CD4-positive, alpha-beta T cell (primary cell): ENCODE data around the gene TTC39B. TPM values are rescaled to one million over a fixed set of nuclear protein-coding genes. Genes with fewer than 3 reads are reported as not detected.
"Not testable (repeated sequence)": the region's sequence is repeated elsewhere in the genome, so short reads cannot be mapped to it uniquely, and the experiment has no call there.

Experiments
- ATAC-seq: fragments of 200-7000 bp; cut with Tn5 transposase; one replicate; pipeline ENCODE4 v1.10.0; 2022; ENCODE audit warnings: mild to moderate bottlenecking; ENCODE audit not compliant: poor library complexity
- CTCF ChIA-PET: fragments of 350-600 bp; sonication (Branson Sonifier 250); formaldehyde crosslinking; loops from one replicate; lab custom pipeline; 2021; ENCODE audit warnings: antibody characterized with exemption, inconsistent platforms; lab: Charles Lee
- POLR2A ChIA-PET: fragments of 350-600 bp; sonication (Branson Sonifier 250); formaldehyde crosslinking; loops from one replicate; lab custom pipeline; 2021; ENCODE audit warnings: antibody characterized with exemption, inconsistent platforms; lab: Charles Lee
- DNase-seq, 14 experiments: peaks; one replicate each; pipeline ENCODE4 v3.0.0-alpha.2; 2013 to 2020; ENCODE audit warnings: mixed read lengths in 2 of 14
- H3K27ac ChIP-seq, 2 donors: one replicate each; pipeline versions ENCODE4 v1.5.1 to v1.7.0; 2013; ENCODE audit warnings: low read length in 2 of 2, low read depth in 1 of 2, mild to moderate bottlenecking in 1 of 2
- H3K27me3 ChIP-seq, 2 experiments: 1 replicate in 1 of 2; 2 replicates in 1 of 2; pipeline versions ENCODE4 v1.6.1 to v1.7.0; 2013; ENCODE audit warnings: low read length in 2 of 2, control low read depth in 1 of 2, mild to moderate bottlenecking in 1 of 2, moderate library complexity in 1 of 2; ENCODE audit not compliant: insufficient read depth in 2 of 2, control insufficient read depth in 1 of 2
- H3K36me3 ChIP-seq: one replicate; pipeline ENCODE4 v1.6.1; 2013; ENCODE audit warnings: low read length, control low read depth; ENCODE audit not compliant: insufficient read depth
- H3K4me1 ChIP-seq: one replicate; pipeline ENCODE4 v1.6.1; 2013; ENCODE audit warnings: low read length, control low read depth; ENCODE audit not compliant: insufficient read depth
- H3K4me3 ChIP-seq: one replicate; pipeline ENCODE4 v1.5.1; 2013; ENCODE audit warnings: mild to moderate bottlenecking, low read length, moderate library complexity
- H3K9me3 ChIP-seq, 2 experiments: 1 replicate in 1 of 2; 2 replicates in 1 of 2; pipeline versions ENCODE4 v1.6.1 to v1.7.0; 2013; ENCODE audit warnings: low read length in 2 of 2, mild to moderate bottlenecking in 2 of 2, control low read depth in 1 of 2, moderate library complexity in 1 of 2; ENCODE audit not compliant: control insufficient read depth in 1 of 2, insufficient read depth in 1 of 2
- H3K27ac Mint-ChIP-seq: one replicate; pipeline ENCODE4 v1.8.0; 2020; ENCODE audit warnings: mixed read lengths
- H3K27me3 Mint-ChIP-seq: one replicate; pipeline ENCODE4 v1.8.0; 2021; ENCODE audit warnings: mixed read lengths
- H3K36me3 Mint-ChIP-seq: one replicate; pipeline ENCODE4 v1.8.0; 2021; ENCODE audit warnings: low read depth, mixed read lengths
- H3K4me1 Mint-ChIP-seq: one replicate; pipeline ENCODE4 v1.8.0; 2021; ENCODE audit warnings: low read depth, mixed read lengths
- H3K4me3 Mint-ChIP-seq: one replicate; pipeline ENCODE4 v1.8.0; 2020; ENCODE audit warnings: mild to moderate bottlenecking, mixed read lengths
- H3K9me3 Mint-ChIP-seq: one replicate; pipeline ENCODE4 v1.8.0; 2020; ENCODE audit warnings: mixed read lengths
- intact Hi-C, 2 experiments: fragments of 100-400 bp; cut with DNase I in 1 of 2; cut with micrococcal nuclease in 1 of 2; formaldehyde crosslinking; loops; one replicate each; pipeline versions ENCODE4 v1.15.1 to v1.9.0; 2023 to 2025; cut with DNase I, micrococcal nuclease
- total RNA-seq, 174 experiments: library from RNA in 2 of 174; stranded (reverse) in 2 of 174; gene quantifications; one replicate each; pipeline ENCODE4 v1.2.3 and lab custom pipeline; 2021 to 2026
- TF ChIP-seq, protein P1 (sequence below): fragments of 200-600 bp; IDR thresholded peaks from one replicate; pipeline ENCODE4 v1.8.0; 2022; ENCODE audit warnings: antibody characterized with exemption, mild to moderate bottlenecking

TTC39B gene
- total RNA-seq, 2 experiments from 2014 or later, result 37.6 to 43.6 TPM

DNA sequence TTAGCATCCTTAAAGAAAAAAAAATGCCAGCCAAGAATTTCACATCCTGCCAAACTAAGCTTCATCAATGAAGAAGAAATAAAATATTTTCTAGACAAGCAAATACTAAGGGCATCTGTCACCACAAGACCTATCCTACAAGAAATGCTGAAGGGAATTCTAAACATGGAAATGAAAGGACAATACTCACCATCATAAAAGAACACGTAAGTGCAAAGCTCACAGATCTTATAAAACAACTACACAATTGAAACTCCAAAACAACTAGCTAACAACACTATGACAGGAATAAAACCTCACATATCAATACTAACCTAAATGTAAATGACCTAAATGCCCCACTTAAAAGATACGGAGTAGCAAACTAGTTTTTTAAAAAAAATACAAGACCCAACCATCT lies 71.4 kb downstream of the TTC39B start:
- no peaks in the 10 kb centered on the region for H3K27me3 ChIP-seq
- no peak for DNase-seq
- intact Hi-C loops, result no loop called here
- Mint-ChIP-seq H3K9me3 (peaks cover 26% of the 10 kb centered on the region), H3K4me1 (peaks cover 43% of the 10 kb centered on the region), H3K4me3 (no peak overlapping the region), H3K27ac (no peak overlapping the region), H3K36me3 (peaks cover 67% of the 10 kb centered on the region), H3K27me3 (no peaks in the 10 kb centered on the region)
- CTCF ChIA-PET, result no interaction called here
- no peaks in the 10 kb centered on the region for H3K4me1 ChIP-seq
- ATAC-seq, result no peak
- TF ChIP-seq, protein P1, sequence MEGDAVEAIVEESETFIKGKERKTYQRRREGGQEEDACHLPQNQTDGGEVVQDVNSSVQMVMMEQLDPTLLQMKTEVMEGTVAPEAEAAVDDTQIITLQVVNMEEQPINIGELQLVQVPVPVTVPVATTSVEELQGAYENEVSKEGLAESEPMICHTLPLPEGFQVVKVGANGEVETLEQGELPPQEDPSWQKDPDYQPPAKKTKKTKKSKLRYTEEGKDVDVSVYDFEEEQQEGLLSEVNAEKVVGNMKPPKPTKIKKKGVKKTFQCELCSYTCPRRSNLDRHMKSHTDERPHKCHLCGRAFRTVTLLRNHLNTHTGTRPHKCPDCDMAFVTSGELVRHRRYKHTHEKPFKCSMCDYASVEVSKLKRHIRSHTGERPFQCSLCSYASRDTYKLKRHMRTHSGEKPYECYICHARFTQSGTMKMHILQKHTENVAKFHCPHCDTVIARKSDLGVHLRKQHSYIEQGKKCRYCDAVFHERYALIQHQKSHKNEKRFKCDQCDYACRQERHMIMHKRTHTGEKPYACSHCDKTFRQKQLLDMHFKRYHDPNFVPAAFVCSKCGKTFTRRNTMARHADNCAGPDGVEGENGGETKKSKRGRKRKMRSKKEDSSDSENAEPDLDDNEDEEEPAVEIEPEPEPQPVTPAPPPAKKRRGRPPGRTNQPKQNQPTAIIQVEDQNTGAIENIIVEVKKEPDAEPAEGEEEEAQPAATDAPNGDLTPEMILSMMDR, result no peak
- no peak overlapping the region for H3K4me3 ChIP-seq
- no peak overlapping the region for H3K27ac ChIP-seq
- POLR2A ChIA-PET, result no interaction called here
- peaks cover 14 to 37% of the 10 kb centered on the region in 2 experiments for H3K9me3 ChIP-seq
- peaks cover 3% of the 10 kb centered on the region for H3K36me3 ChIP-seq

DNA sequence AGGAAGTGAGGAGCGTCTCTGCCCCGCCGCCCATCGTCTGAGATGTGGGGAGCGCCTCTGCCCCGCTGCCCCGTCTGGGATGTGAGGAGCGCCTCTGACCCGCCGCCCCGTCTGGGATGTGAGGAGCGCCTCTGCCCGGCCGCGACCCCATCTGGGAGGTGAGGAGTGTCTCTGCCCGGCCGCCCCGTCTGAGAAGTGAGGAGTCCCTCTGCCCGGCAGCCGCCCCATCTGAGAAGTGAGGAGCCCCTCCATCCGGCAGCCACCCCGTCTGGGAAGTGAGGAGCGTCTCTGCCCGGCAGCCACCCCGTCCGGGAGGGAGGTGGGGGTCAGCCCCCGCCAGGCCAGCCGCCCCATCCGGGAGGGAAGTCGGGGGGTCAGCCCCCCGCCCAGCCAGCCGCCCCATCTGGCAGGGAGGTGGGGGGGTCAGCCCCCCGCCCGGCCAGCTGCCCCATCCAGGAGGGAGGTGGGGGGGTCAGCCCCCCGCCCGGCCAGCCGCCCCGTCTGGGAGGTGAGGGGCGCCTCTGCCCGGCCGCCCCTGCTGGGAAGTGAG lies 73.0 kb downstream of the TTC39B start:
- H3K36me3 ChIP-seq, POLR2A ChIA-PET, H3K4me3 Mint-ChIP-seq, H3K4me3 ChIP-seq, H3K27me3 Mint-ChIP-seq, H3K27ac Mint-ChIP-seq, DNase-seq, H3K27ac ChIP-seq, H3K4me1 ChIP-seq, CTCF ChIA-PET, ATAC-seq, H3K27me3 ChIP-seq, intact Hi-C loops: not testable (repeated sequence)
- H3K4me1 Mint-ChIP-seq, result peaks cover 50% of the 10 kb centered on the region
- H3K36me3 Mint-ChIP-seq, result peaks cover 50% of the 10 kb centered on the region
- peaks cover 22% of the 10 kb centered on the region for H3K9me3 Mint-ChIP-seq
- H3K9me3 ChIP-seq, result peaks cover 14 to 30% of the 10 kb centered on the region in 2 experiments

DNA sequence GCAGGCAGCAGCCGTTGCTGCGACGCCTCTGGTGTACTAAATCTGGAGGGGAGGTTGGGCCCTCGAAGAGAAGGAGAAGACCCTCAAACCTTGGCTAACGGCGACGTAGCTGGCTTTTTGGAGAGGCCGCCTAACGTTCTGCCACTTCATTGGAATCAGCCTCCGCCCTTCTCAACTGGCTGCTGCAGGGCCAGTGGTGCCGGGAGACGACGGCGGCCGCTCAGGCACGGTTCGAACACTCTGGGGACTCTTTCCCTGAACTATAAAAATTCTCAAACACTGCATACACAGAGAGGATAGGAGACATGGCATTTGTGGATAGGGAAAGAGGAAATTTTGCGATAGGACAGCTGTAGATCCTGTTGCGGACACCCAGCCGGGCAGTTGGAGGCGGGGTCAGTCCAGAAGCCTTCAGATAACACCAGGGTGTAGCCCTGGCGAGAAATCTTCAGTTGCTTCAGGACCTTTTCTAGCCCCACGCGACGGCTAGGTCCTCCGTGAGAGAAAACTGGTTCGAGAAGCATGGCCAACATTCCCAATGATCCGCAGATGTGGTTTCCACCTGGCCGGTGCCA lies 74.2 kb downstream of the TTC39B start:
- Mint-ChIP-seq H3K9me3 (peaks cover 11% of the 10 kb centered on the region), H3K36me3 (peaks cover 38% of the 10 kb centered on the region), H3K4me1 (peaks cover 56% of the 10 kb centered on the region)
- H3K36me3 ChIP-seq, H3K4me3 ChIP-seq, H3K27me3 ChIP-seq, ATAC-seq, H3K4me1 ChIP-seq, H3K27ac ChIP-seq, H3K27me3 Mint-ChIP-seq, intact Hi-C loops, DNase-seq, H3K4me3 Mint-ChIP-seq, CTCF ChIA-PET, POLR2A ChIA-PET, H3K27ac Mint-ChIP-seq: not testable (repeated sequence)
- H3K9me3 ChIP-seq, result peaks cover 9 to 19% of the 10 kb centered on the region in 2 experiments

DNA sequence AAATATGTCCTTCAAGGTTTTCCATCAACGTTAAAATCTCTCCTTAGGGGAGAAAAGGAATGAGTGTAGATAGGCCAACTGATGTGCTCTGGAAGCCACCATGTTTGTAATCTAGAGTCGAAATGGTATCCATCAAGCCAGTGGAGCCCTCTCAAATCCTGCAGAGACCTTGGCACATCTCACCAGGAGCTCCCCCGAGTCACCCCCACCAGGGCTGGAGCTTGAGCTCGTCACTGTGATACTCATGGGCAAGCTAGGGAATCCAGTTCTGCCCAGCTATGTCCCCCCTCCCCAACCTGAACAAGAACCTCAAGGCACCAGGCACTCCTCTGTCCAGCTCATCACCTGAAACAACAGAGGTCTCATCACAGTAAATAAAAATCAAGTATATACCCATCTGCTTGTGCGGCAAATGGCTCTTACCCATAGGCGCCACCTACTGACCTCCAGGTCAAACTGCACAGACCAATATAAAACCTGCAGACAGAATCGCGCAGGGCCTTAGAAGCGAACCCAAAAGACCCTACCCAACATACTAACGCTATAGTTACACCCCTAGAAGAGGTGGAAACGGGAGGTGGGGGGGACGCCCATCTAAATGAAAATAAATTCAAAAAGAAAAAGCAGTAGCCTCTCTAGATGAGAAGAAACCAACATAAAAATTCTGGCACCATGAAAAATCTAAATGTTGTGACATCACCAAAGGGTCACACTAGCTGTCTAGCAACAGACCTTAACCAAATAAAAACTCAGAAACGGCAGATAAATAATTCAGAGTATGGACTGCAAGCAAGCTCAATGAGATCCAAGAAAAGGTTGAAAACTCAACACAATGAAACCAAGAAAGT lies 75.0 kb downstream of the TTC39B start:
- peaks cover 3% of the 10 kb centered on the region for H3K36me3 ChIP-seq
- CTCF ChIA-PET, result interaction anchor here (0.7 kb wide), 1 partner anchor 15 kb away, joined by 3 read pairs; no protein-coding TSS in a partner anchor
- H3K36me3 Mint-ChIP-seq, result peaks cover 30% of the 10 kb centered on the region
- H3K4me3 ChIP-seq, result no peak overlapping the region
- no peaks in the 10 kb centered on the region for H3K4me1 ChIP-seq
- ATAC-seq (no peak), DNase-seq (peak in 4 of 14 experiments; percentile 7 to 45 (median 24))
- intact Hi-C loops, result no loop called here
- no peak overlapping the region for H3K4me3 Mint-ChIP-seq
- H3K27me3 Mint-ChIP-seq, result no peaks in the 10 kb centered on the region
- H3K27me3 ChIP-seq, result no peaks in the 10 kb centered on the region
- H3K27ac ChIP-seq, result no peak overlapping the region
- peaks cover 8% of the 10 kb centered on the region for H3K9me3 Mint-ChIP-seq
- H3K27ac Mint-ChIP-seq, result no peak overlapping the region
- peaks cover 8 to 14% of the 10 kb centered on the region in 2 experiments for H3K9me3 ChIP-seq
- TF ChIP-seq, protein P1, result no peak
- peaks cover 49% of the 10 kb centered on the region for H3K4me1 Mint-ChIP-seq
- POLR2A ChIA-PET, result interaction anchor here (1.4 kb wide), 1 partner anchor 19 kb away, joined by 3 read pairs; no protein-coding TSS in a partner anchor
